CMK (cell line): Measurements from ENCODE around the gene CDH5.
"Not testable (repeated sequence)": the region's sequence is repeated elsewhere in the genome, so short reads cannot be mapped to it uniquely, and the experiment has no call there.

ENCODE experiments used
- DNase-seq: peaks from one replicate; pipeline ENCODE4 v3.0.0-alpha.2; 2010; ENCODE audit warnings: low read depth

The CDH5 gene

DNA sequence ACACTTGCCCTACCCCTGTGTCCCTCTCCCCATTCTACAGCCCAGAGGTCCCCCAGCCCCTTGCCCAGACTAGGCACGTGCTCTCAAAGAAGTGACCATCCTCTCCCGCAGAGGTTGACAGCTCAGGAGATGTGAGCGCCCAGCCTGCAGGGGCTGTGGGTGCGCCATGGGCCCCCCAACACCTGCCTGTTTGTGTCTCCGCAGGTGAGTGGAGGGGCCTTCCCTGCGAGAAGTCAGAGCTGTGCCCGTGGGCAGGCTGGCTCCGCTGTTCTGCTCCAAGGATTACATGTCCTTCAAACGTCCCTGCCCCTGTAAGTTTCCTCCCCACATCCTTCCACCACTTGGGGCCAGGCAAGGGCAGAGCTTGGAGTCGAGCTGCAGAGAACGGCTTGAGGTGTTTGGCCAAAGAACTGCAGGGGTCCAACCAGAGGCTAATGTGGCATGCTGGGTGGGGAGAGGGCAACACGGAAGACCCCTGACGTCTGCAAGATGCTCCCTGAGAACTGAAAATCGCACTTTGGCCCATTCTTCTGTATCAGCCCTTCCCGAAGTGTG lies 71.0 kb downstream of the CDH5 start:
- DNase-seq = no peak

DNA sequence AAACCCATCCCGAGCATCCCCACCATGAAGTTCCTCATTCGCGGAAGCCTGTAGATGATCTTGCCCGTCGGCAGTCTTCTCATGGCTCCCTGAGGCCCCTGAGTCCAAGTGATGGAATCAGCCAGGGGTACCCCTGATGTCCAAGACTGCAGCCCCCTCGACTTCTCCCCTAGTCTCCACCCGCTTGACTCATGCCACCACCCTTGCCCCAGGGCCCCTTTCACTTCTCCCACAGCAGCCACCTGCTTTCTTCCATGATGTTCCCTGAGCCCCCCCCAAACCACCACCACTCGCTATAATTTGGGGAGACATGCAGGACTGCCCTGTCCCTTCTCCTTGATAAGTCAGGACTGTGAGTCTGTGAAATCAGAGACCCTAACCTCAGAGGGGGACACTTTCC lies 72.0 kb downstream of the CDH5 start:
- no peak for DNase-seq

DNA sequence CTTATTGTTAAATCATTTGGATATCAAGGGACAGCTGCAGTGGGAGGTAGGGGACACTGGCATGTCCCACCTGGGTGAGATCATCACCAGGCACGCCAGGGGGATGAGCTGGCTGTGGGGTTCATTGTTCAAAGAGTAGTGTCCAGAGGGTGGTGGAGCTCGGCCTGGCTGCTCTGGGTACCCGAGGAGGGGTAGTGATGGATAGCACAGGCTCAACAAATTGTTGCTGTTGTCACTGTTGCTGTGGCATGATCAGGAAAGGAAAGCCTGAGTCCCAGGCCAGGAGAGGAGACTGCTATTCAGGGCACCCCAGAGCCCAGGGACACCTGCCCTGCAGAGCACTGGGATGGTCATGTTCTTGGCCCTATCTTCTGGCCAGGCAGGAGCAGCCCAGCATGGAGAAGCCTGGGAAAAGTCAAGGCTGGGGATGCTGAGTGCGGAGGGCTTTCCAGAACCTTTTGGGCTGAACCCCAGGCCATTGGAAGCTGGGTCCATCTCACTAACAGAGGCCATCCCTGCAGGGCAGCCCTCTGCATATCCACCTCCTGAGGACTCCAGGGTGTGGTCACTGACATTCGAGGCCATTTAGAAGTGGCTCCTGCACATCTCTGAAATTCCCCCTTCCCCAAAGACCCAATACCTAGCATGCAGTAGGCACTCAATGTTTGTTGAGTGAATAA lies 72.7 kb downstream of the CDH5 start:
- no peak for DNase-seq

DNA sequence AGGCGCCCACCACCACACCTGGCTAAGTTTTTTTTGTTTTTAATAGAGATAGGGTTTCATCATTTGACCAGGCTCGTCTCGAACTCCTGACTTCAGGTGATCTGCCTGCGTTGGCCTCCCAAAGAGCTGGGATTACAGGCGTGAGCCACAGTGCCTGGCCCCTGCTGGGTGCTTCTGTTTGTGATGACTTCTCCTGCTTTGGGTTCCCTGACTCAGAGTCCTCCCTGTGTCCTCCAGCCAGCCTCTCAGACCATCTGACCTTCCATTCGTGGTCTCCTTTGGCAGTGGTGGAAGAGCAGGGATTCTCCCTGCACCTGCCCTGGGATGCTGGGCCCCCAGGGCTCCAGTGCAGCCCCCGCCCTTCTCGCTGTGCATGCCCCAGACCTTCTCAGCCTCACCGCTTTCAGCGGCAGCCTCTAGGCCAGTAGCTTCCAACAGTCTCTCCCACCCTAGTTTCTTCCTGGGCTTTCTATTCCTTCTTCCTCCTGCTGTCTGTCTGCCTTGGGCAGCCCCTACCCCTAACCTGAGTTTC lies 73.8 kb downstream of the CDH5 start:
- no peak for DNase-seq

DNA sequence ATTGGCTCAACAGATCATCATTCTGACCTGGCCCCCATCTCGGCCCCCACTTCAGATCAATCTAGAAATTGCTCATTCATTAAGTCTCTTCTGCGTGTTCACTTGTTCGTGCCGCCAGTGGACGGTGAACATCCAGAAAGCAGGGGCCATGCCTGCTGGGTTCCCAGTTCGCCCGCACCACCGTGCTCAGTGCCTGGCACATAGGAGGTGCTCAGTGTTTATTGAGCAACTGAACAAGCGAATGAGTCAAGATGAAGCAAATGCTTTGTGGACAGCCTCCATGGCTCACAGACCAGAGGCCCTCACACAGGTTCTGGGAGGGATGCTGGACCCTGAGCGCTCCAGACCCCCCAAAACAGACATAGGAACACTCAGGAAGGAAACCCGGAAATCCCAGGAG lies 74.5 kb downstream of the CDH5 start:
- no peak for DNase-seq

DNA sequence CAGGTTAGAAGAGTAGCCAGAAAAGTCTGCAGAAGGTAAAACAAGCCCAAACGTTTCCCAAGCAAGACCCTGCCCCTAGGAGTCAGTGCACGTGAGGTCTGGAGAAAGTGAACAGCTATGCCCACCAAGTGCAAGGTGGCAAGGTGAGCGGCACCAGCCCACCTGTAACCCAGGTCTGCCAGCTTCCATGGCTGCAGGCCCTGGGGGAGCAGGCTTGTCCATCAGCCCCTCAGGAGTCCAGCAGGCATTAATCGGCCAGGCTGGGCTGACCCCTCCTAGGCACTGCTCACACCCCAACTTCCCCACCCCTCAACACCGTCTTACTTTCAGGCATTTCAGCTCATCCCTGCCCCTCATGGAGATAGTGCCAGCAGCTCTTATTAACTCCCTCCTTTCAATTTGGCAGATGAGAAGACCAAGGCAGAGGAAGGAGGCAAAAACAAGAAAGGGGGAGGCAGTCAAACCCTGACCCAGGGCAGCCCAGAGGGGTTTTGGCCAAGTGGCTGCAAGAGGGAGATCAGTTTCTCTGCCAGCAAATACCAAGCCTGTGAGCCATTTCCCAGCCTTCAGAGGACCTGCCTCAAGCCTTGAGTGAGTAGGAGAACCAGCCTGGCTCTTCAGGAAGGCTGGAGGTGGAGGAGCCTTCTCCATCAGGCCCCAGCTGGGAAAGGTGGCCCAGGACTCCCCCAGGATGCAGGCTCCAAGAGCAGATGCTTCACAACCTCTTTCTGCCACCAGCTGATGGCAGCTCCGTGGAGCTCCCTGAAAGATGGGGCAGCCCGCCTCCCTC lies 75.3 kb downstream of the CDH5 start:
- DNase-seq = no peak

DNA sequence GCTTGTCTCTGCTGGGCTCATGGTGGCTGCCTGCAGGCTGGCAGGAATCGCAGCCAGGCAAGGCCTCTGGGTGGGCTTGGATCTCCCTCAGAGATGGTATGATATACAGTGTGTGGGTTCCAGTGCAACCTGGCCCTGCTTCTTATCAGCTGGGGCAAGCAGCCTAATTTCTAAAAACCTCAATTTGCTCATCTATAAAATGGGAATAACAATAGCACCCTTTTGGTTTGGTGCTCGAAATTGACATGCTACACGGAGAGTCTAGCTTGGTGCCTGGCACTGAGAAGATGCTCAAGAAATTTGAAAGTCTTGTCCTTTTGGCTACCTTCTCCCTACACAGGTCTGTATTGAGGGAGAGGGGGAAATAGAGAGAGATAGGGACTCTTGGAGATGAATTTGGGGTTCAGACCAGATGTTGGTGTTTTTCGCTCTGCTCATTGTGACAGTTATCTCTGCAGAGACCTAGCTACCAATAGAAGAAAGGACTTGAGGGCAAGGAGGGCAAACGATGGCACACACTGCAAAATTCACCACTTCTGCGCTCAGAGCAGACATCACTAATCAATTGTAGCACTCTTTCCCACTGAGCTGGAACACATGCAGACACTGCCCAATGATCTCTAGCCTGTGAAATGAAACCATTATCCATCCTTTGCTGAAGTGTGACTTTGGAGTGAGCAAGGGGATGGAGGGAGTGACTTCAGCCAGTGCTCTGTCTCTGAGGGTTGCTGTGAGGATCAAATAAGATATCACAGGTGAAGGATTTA lies 76.2 kb downstream of the CDH5 start:
- no peak for DNase-seq

DNA sequence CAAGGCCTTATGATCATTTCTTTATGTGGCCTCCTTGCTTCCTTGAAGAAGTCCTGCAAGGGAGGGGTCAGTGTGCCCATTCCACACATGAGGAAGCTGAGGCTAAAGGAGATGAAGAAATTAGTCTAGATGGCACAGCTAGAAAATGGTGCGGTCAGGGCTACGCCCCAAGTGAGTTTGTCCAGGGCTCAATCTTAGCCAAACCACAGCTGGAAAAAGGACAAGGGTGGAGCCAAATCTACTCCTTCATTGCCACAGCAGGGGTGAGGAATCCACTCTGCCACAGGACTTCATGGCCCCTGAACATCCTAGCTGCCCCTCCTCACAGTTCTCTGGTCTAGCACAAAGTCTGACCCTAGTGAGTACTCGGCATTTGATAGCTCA lies 76.8 kb downstream of the CDH5 start:
- DNase-seq = no peak

DNA sequence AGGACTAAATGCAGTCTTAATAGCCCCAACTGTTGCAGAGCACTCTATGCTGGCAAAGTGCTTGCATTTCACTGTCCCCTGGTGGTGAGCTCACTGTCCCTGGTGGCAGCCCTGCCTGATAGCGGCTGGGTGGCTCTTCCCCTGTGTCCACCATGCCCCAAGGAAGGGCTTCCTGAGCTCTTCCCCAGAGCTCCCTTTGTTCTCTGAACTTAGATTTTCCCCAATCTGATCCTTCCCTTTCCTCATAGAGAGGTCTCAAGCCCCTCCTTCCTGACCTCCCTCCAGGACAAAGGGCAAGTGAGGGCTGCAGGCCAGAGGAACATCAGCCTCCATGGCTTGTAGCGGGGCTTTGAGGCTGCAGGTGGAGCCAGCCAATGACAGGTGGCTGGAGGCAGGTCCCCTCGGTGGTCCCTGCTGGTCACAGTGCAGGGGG lies 77.6 kb downstream of the CDH5 start:
- DNase-seq = no peak

DNA sequence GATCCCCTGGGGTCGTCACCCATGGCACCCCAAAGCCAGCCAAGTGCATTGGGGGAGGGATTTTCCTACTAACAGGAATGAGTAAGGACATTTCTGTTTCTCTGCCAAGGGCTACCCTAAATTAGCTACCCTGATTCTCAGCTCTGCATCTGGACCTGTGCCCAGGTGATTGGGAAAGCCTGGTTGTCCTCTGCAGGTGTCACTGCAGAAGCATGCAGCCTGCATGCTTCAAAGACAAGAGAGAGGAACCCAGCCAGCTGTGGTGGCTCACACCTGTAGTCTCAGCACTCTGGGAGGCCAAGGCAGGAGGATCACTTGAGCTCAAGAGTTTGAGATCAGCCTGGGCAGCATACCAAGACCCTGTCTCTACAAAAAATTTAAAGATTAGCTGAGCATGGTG lies 80.2 kb downstream of the CDH5 start:
- no peak for DNase-seq

DNA sequence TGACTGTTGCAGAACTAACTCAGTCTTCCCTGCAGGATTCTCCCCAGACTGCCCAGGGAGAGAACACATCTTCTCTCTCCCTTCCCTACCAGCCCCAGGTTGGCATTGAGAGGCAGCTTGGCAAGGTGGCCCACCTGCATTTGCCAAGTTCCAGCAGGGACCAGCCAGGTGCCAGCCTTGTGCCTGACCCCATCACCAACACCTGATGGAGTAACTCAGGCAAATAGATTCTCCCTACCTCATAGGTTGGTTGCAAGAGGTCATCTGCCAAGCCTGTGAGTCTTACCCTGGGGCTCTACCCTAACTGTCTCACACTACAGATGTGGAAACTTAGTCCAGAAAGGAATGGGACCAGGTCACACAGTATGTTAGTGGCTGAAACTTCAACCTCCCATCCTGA lies 81.0 kb downstream of the CDH5 start:
- no peak for DNase-seq

DNA sequence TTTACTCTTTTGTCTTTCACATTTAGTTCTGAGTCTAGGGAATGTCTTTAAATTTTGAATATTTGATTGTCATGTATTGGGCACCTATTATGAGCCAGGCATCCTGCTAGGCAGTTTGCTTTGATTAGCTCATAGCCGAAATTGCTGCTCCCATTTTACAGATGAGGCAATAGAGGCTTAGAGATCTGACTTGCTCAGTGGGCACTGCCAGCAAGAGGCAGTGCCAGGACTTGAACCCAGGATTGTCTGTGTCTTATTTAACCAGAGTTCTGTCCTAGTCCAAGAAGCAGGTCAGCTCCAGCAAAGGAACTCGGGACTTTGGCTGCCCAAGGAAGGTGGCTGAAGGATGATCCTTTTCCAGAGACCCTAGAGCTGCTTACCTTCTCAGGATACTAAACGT lies 85.1 kb downstream of the CDH5 start:
- DNase-seq = no peak

DNA sequence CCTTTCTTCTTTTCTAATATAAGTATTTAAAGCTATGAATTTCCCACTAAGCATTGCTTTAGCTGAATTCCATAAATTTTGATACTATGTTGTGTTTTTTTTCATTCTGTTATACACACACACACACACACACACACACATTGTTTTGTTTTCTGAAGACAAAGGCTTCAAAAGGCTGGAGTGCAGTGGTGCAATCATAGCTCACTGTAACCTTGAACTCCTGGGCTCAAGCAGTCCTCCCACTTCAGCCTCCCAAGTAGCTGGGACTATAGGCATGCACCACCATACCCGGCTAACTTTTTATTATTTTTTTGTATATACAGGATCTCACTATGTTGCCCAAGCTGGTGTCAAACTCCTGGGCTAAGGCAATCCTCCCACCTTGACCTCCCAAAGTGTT lies 86.7 kb downstream of the CDH5 start:
- DNase-seq = not testable (repeated sequence)
